Testis (tissue), 3 donors: ENCODE data around the gene TBC1D25. TPM values are rescaled to one million over a fixed set of nuclear protein-coding genes. Genes with fewer than 3 reads are reported as not detected.
"Not testable (repeated sequence)": the region's sequence is repeated elsewhere in the genome, so short reads cannot be mapped to it uniquely, and the experiment has no call there.

Experiments
- DNase-seq: peaks from one replicate; pipeline ENCODE4 v3.0.0-alpha.2; 2019
- H3K27ac ChIP-seq, 2 donors: fragments of 200-600 bp; sonication (generic); one replicate each; pipeline ENCODE4 v1.5.1; 2019
- H3K27me3 ChIP-seq: fragments of 200-600 bp; sonication (generic); one replicate; pipeline ENCODE4 v1.5.1; 2019
- H3K36me3 ChIP-seq: fragments of 200-600 bp; sonication (generic); one replicate; pipeline ENCODE4 v1.5.1; 2017; ENCODE audit warnings: low read depth; ENCODE audit errors: missing control alignments
- H3K4me1 ChIP-seq: fragments of 200-600 bp; sonication (generic); one replicate; pipeline ENCODE4 v1.5.1; 2019
- H3K4me3 ChIP-seq, 2 donors: fragments of 200-600 bp; sonication (generic); one replicate each; pipeline ENCODE4 v1.5.1; 2017 to 2019
- H3K9me3 ChIP-seq: fragments of 200-600 bp; sonication (generic); one replicate; pipeline ENCODE4 v1.5.1; 2017
- CTCF ChIP-seq, 3 experiments: fragments of 450-650 bp in 2 of 3; fragments of 200-600 bp in 1 of 3; sonication (generic) in 1 of 3; IDR thresholded peaks; one replicate each; pipeline ENCODE4 v1.5.1; 2016 to 2019; ENCODE audit warnings: antibody characterized with exemption in 3 of 3, mild to moderate bottlenecking in 2 of 3, moderate library complexity in 1 of 3
- POLR2A ChIP-seq: fragments of 450-650 bp; IDR thresholded peaks from one replicate; pipeline ENCODE4 v1.6.1; 2017; ENCODE audit warnings: antibody characterized with exemption, mild to moderate bottlenecking, moderate library complexity
- WGBS, 2 donors: methylation state at CpG; one replicate each; pipeline ENCODE4 v1.1.5; 2018; 5-methylcytosine and 5-hydroxymethylcytosine counted together
- intact Hi-C: fragments of 100-400 bp; cut with DNase I; formaldehyde crosslinking; loops from one replicate; pipeline ENCODE4 v1.15.1; 2023; ENCODE audit warnings: low total_unique reads
- polyA plus RNA-seq: library from polyadenylated mRNA; stranded (reverse); fragments of 350-450 nt; fragmentation: Illumina TruSeq; extraction: RNeasy Lipid Tissue Mini Kit (QIAGEN cat#74804); gene quantifications from one replicate; pipeline ENCODE4 v1.2.3, GENCODE V29; 2014; ENCODE audit warnings: low read depth, low replicate concordance; ENCODE audit not compliant: insufficient read depth
- total RNA-seq, 2 donors: library from RNA; depleted of rRNA; stranded (reverse); fragments of >200 nt; gene quantifications; one replicate each; pipeline ENCODE4 v1.2.3, GENCODE V29; 2016

TBC1D25 gene
- total and polyA plus RNA-seq, 3 donors from 2014 or later = 19.3 to 36.1 (median 27.3) TPM

DNA sequence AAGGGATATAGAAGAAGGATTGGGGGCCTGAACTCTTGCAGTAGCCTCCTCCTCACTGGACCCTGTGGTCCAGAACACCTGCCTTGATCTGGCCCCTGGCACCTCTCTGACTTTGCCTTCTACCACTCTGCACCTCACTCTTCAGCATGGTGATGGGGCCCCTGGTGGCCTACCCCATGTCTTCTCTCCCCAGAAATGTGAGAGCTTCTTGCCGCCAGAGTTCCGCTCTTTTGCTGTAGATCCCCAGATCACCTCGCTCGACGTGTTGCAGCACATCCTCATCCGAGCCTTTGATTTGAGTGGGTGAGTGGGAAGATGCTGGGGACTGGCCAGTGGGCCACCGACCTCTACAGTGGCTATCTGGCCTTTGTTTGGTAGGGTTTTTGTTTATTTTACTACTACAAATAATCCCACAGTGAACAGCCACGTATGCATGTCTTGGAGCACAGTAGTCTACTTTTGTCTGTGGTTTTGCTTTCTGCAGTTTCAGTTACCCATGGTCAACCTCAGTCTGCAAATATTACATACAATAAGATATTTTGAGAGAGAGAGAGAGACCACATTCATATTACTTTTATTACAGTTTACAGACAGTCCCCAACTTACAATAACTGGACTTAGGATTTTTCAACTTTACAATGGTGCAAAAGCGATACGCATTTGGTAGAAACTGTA is 1.8 kb downstream of the TBC1D25 start:
- Histone ChIP-seq H3K36me3 (no peaks in the 10 kb centered on the region), H3K27me3 (no peaks in the 10 kb centered on the region), H3K27ac (no peak overlapping the region), H3K9me3 (no peaks in the 10 kb centered on the region), H3K4me1 (no peaks in the 10 kb centered on the region), H3K4me3 (no peak overlapping the region)
- intact Hi-C loops = no loop called here
- no peak for TF ChIP-seq POLR2A
- no peak for TF ChIP-seq CTCF (IDR thresholded peaks at IDR 0.05)
- 75 to 88% methylated on average over 3 to 10 of the region's 10 CpGs for WGBS, 2 donors
- no peak for DNase-seq

GRCh38 chrX:48548871-48549270 is 9.4 kb downstream of the TBC1D25 start:
- DNase-seq = no peak
- intact Hi-C loops = no loop called here
- WGBS, 2 donors = 58 to 76% methylated on average over 3 of the region's 3 CpGs
- Histone ChIP-seq H3K4me1 (no peaks in the 10 kb centered on the region), H3K9me3 (no peaks in the 10 kb centered on the region), H3K4me3 (no peak overlapping the region), H3K27ac (no peak overlapping the region), H3K27me3 (no peaks in the 10 kb centered on the region), H3K36me3 (no peaks in the 10 kb centered on the region)
- TF ChIP-seq POLR2A (no peak), CTCF (IDR thresholded peaks at IDR 0.05) (no peak)

- H3K9me3 ChIP-seq, H3K27me3 ChIP-seq, H3K27ac ChIP-seq, H3K36me3 ChIP-seq, H3K4me3 ChIP-seq, intact Hi-C loops, H3K4me1 ChIP-seq: not testable (repeated sequence)
- peak; percentile 59 for DNase-seq
- 40 to 49% methylated on average over 9 of the region's 9 CpGs for whole genome bisulfite sequencing, 2 donors
These were observed 16.3 kb downstream of the TBC1D25 start for GRCh38 chrX:48555731-48556325.

GRCh38 chrX:48558271-48558670 is 18.8 kb downstream of the TBC1D25 start:
- no peaks in the 10 kb centered on the region for H3K36me3 ChIP-seq
- no peaks in the 10 kb centered on the region for H3K4me1 ChIP-seq
- intact Hi-C loops = no loop called here
- H3K27me3 ChIP-seq = no peaks in the 10 kb centered on the region
- no peak overlapping the region for H3K4me3 ChIP-seq
- H3K27ac ChIP-seq = no peak overlapping the region
- no peak for DNase-seq
- TF ChIP-seq POLR2A (no peak), CTCF (IDR thresholded peaks at IDR 0.05) (no peak)
- 67 to 72% methylated on average over 4 of the region's 4 CpGs for WGBS, 2 donors
- H3K9me3 ChIP-seq = no peaks in the 10 kb centered on the region

GRCh38 chrX:48559636-48560035 is 20.1 kb downstream of the TBC1D25 start:
- no peak overlapping the region for H3K4me3 ChIP-seq
- H3K4me1 ChIP-seq = no peaks in the 10 kb centered on the region
- H3K27ac ChIP-seq = no peak overlapping the region
- 94 to 98% methylated on average over 19 to 24 of the region's 24 CpGs for WGBS, 2 donors
- H3K27me3 ChIP-seq = no peaks in the 10 kb centered on the region
- TF ChIP-seq POLR2A = no peak
- no peaks in the 10 kb centered on the region for H3K9me3 ChIP-seq
- no peaks in the 10 kb centered on the region for H3K36me3 ChIP-seq
- no peak for DNase-seq
- intact Hi-C loops = no loop called here

- Histone ChIP-seq H3K36me3 (no peaks in the 10 kb centered on the region), H3K27me3 (no peaks in the 10 kb centered on the region)
- 92 to 95% methylated on average over 2 to 12 of the region's 14 CpGs for WGBS, 2 donors
These were observed 20.5 kb downstream of the TBC1D25 start for GRCh38 chrX:48560056-48560455.

More at GRCh38 chrX:48560056-48560455, 20.5 kb downstream of the TBC1D25 start:
- DNase-seq = no peak
- Histone ChIP-seq H3K9me3 (no peaks in the 10 kb centered on the region), H3K4me3 (no peak overlapping the region), H3K27ac (no peak overlapping the region), H3K4me1 (no peaks in the 10 kb centered on the region)
- no peak for TF ChIP-seq POLR2A
- no peak for TF ChIP-seq CTCF (IDR thresholded peaks at IDR 0.05)
- intact Hi-C loops = no loop called here
